Muscle of arm (tissue), 12 donors: Measurements from ENCODE around the gene TIGD7. TPM values are rescaled to one million over a fixed set of nuclear protein-coding genes. Genes with fewer than 3 reads are reported as not detected.

Experiments used
- DNase-seq: peaks from one replicate; pipeline ENCODE4 v3.0.0-alpha.2; 2013
- polyA plus RNA-seq, 12 donors: library from polyadenylated mRNA; unstranded; fragments of 120-200 nt; gene quantifications; one replicate each; pipeline ENCODE4 v1.2.1, GENCODE V29; 2013; ENCODE audit not compliant: insufficient read length in 12 of 12

TIGD7 gene
- polyA plus RNA-seq, 12 donors, result 7.8 to 19.9 (median 9.4) TPM; not detected in 1

GRCh38 chr16:3249020-3249419, 56.2 kb downstream of the TIGD7 start:
- DNase-seq, result no peak

Other genes with a start within 250 kb of the TIGD7 start
- 100 to 1,000 TPM in 7 of 12 donors, 10 to 100 TPM in 4, not detected in 1; 34.5 to 228 (median 112) TPM for gene IL32, start 239.8 kb downstream of the TIGD7 start, polyA plus RNA-seq
- under 1 TPM in 8 of 12 donors, not detected in 4; 0.22 to 0.67 (median 0.31) TPM for gene ZSCAN10, start 206.1 kb downstream of the TIGD7 start, polyA plus RNA-seq
- 10 to 100 TPM in 11 of 12 donors, not detected in 1; 10.3 to 20.5 (median 12.4) TPM for gene ZNF205, start 192.8 kb downstream of the TIGD7 start, polyA plus RNA-seq
- gene ZNF213, start 170.4 kb downstream of the TIGD7 start, polyA plus RNA-seq, result 10 to 100 TPM in 4 of 12 donors, 1 to 10 TPM in 7, not detected in 1; 7.3 to 13.0 (median 9.5) TPM
- gene OR1F1, start 117.2 kb downstream of the TIGD7 start, polyA plus RNA-seq, result not detected
- 10 to 100 TPM in 1 of 12 donors, 1 to 10 TPM in 10, not detected in 1; 6.3 to 14.0 (median 7.6) TPM for gene ZNF200, start 70.3 kb downstream of the TIGD7 start, polyA plus RNA-seq
- 1 to 10 TPM in 1 of 12 donors, under 1 TPM in 9, not detected in 2; 0.16 to 1.3 (median 0.25) TPM for gene MEFV, start 48.8 kb downstream of the TIGD7 start, polyA plus RNA-seq
- gene ZNF263, start 21.9 kb downstream of the TIGD7 start, polyA plus RNA-seq, result 10 to 100 TPM in 11 of 12 donors, not detected in 1; 25.7 to 61.4 (median 28.3) TPM
- gene ZNF75A, start 67 bp upstream of the TIGD7 start, polyA plus RNA-seq, result 10 to 100 TPM in 11 of 12 donors, not detected in 1; 19.6 to 54.6 (median 32.0) TPM
- under 1 TPM in 7 of 12 donors, not detected in 5; 0.20 to 0.70 (median 0.32) TPM for gene OR2C1, start 50.5 kb upstream of the TIGD7 start, polyA plus RNA-seq
- 10 to 100 TPM in 8 of 12 donors, 1 to 10 TPM in 3, not detected in 1; 7.3 to 18.6 (median 12.5) TPM for gene ZSCAN32, start 95.6 kb upstream of the TIGD7 start, polyA plus RNA-seq
- 10 to 100 TPM in 1 of 12 donors, 1 to 10 TPM in 10, not detected in 1; 7.3 to 10.6 (median 8.8) TPM for gene ZNF174, start 95.8 kb upstream of the TIGD7 start, polyA plus RNA-seq
- 1 to 10 TPM in 10 of 12 donors, not detected in 2; 2.0 to 3.1 (median 2.4) TPM for gene ZNF597, start 138.1 kb upstream of the TIGD7 start, polyA plus RNA-seq
- gene NAA60, start 138.2 kb upstream of the TIGD7 start, polyA plus RNA-seq, result 10 to 100 TPM in 11 of 12 donors, not detected in 1; 27.7 to 56.1 (median 33.1) TPM
- not detected for gene C16orf90, start 190.1 kb upstream of the TIGD7 start, polyA plus RNA-seq
- gene CLUAP1, start 195.6 kb upstream of the TIGD7 start, polyA plus RNA-seq, result 10 to 100 TPM in 11 of 12 donors, not detected in 1; 15.6 to 29.4 (median 24.6) TPM